Middle frontal gyrus (tissue), 1 donor: ENCODE measurements around the gene CDC42SE2.

ENCODE experiments used
- DNase-seq: peaks from one replicate; pipeline ENCODE4 v3.0.0-alpha.2; 2015; ENCODE audit warnings: low spot score; ENCODE audit errors: extremely low spot score

CDC42SE2 gene

GRCh38 chr5:131431794-131432193 lies 167.9 kb downstream of the CDC42SE2 start:
- no peak for DNase-seq

DNA sequence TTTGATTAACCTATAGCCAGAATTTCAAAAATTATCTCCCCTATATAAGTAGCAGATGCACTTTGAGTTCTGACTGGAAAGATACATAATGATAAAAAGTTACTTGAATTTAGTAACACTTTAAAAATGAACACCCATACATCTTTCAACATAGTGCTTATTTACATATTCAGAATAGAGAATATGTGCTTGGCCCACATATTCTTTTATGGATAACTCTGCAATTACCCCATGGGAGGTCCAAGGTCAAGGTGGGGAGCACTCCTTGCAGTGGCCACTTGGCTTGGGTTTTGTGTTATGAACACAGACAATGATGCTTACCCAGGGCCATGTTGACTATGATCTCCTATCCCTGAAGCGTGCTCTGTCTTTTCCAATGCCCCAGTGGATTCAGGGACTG lies 169.3 kb downstream of the CDC42SE2 start:
- no peak for DNase-seq

GRCh38 chr5:131436081-131436480 lies 172.2 kb downstream of the CDC42SE2 start:
- no peak for DNase-seq

DNA sequence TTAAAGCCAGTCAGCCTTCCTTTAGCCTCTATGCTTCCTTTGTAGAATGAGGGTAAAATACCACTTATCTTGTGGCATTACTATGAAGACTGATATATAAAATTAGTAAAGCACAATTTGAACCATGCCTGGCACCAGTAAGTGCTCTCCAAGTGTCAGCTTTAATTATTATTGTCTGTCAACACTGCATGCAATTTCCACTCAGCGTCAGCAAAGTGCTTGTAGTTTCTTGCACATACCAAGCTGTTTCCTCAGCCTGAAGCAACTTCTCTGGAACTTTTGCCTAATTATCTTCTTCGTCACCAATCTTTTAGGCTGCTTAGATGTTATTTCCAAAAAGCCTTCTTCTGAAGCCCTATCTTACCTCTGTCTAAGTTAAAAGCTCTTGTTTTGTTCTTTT lies 177.3 kb downstream of the CDC42SE2 start:
- no peak for DNase-seq
